Measurements from ENCODE around the gene ADAMTS16.

DNA sequence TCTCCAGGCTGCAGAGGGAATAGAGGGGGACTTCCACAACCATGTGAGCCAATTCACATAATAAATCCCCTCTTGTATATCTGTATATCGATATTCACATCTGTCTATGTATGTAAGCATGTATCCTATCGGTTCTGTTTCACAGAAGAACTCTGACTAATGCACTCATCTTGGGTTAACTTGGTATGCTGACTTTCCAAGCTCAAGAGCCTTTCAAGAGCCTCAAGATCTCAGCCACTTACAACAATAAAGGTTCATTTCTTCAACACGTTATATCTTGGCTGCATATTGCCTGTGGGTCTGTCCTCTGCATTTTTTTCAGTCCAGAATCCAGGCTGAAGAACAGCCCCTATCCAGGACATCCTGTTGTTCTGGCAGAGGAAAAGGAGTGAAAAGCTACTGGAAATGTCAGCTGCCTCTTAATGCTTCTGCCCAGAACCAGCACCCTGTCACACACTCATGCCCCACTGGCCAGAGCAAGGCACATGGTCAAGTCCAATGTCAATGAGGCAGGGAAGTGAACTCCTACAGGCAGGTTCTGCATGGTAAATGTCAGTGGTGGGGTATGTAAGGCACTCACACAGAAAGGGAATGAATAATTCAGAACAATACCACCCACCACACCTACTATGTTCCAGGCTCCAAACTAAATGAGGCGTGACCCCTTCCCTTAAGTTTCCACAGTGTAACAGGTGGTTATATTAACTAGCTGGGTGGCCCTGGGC, 190.8 kb downstream of the ADAMTS16 start:
- TF ChIP-seq EZH2 (optimal IDR thresholded peaks at IDR 0.05; ENCODE audit: low read depth, low read length) (no peak), EZH2phosphoT487 (IDR thresholded peaks at IDR 0.05; ENCODE audit: low read length) (no peak)
- TF ChIP-seq, protein P1, sequence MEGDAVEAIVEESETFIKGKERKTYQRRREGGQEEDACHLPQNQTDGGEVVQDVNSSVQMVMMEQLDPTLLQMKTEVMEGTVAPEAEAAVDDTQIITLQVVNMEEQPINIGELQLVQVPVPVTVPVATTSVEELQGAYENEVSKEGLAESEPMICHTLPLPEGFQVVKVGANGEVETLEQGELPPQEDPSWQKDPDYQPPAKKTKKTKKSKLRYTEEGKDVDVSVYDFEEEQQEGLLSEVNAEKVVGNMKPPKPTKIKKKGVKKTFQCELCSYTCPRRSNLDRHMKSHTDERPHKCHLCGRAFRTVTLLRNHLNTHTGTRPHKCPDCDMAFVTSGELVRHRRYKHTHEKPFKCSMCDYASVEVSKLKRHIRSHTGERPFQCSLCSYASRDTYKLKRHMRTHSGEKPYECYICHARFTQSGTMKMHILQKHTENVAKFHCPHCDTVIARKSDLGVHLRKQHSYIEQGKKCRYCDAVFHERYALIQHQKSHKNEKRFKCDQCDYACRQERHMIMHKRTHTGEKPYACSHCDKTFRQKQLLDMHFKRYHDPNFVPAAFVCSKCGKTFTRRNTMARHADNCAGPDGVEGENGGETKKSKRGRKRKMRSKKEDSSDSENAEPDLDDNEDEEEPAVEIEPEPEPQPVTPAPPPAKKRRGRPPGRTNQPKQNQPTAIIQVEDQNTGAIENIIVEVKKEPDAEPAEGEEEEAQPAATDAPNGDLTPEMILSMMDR (IDR thresholded peaks at IDR 0.05; ENCODE audit: low read length), result no peak

All from MM.1S (cell line).